Liver (tissue), 9 donors: Measurements from ENCODE around the gene KLHL9. TPM values are rescaled to one million over a fixed set of nuclear protein-coding genes. Genes with fewer than 3 reads are reported as not detected.

ENCODE experiments used
- DNase-seq: peaks from one replicate; pipeline ENCODE4 v3.0.0-alpha.2; 2017; ENCODE audit warnings: low spot score
- H3K27ac ChIP-seq, 2 donors: one replicate each; pipeline ENCODE4 v1.7.0; 2013; ENCODE audit warnings: inconsistent platforms in 2 of 2, low read length in 2 of 2, control low read depth in 1 of 2, low read depth in 1 of 2, mild to moderate bottlenecking in 1 of 2
- H3K27me3 ChIP-seq, 4 donors: one replicate each; pipeline versions ENCODE4 v1.6.1 to v1.7.0; 2013; ENCODE audit warnings: low read length in 3 of 4, inconsistent platforms in 1 of 4, mild to moderate bottlenecking in 1 of 4, moderate library complexity in 1 of 4; ENCODE audit not compliant: control insufficient read depth in 4 of 4, insufficient read depth in 4 of 4
- H3K36me3 ChIP-seq, 4 donors: one replicate each; pipeline versions ENCODE4 v1.6.1 to v1.7.0; 2013; ENCODE audit warnings: low read length in 3 of 4, mild to moderate bottlenecking in 3 of 4, low read depth in 1 of 4, moderate library complexity in 1 of 4; ENCODE audit not compliant: control insufficient read depth in 4 of 4, insufficient read depth in 3 of 4
- H3K4me1 ChIP-seq, 4 donors: one replicate each; pipeline versions ENCODE4 v1.6.1 to v1.7.0; 2013; ENCODE audit warnings: low read length in 3 of 4, mild to moderate bottlenecking in 3 of 4, moderate library complexity in 1 of 4; ENCODE audit not compliant: control insufficient read depth in 4 of 4, insufficient read depth in 4 of 4
- H3K4me3 ChIP-seq, 3 donors: one replicate each; pipeline versions ENCODE4 v1.6.1 to v1.7.0; 2013; ENCODE audit warnings: low read length in 3 of 3, control low read depth in 1 of 3, low read depth in 1 of 3, mild to moderate bottlenecking in 1 of 3
- H3K9ac ChIP-seq, 2 donors: one replicate each; pipeline ENCODE4 v1.7.0; 2013; ENCODE audit warnings: low read length in 2 of 2, mild to moderate bottlenecking in 2 of 2, moderate library complexity in 2 of 2, control low read depth in 1 of 2, low read depth in 1 of 2
- H3K9me3 ChIP-seq, 4 donors: one replicate each; pipeline versions ENCODE4 v1.6.1 to v1.7.0; 2013; ENCODE audit warnings: low read length in 3 of 4; ENCODE audit not compliant: control insufficient read depth in 4 of 4
- EGR1 ChIP-seq, 2 donors: IDR thresholded peaks; 2 replicates each; pipeline ENCODE4 v1.6.1; 2016 to 2018; ENCODE audit warnings: antibody characterized with exemption in 2 of 2, low read depth in 2 of 2
- FOXA1 ChIP-seq: IDR thresholded peaks from 2 replicates; pipeline ENCODE4 v1.6.1; 2016; ENCODE audit warnings: antibody characterized with exemption
- FOXA2 ChIP-seq: IDR thresholded peaks from 2 replicates; pipeline ENCODE4 v1.6.1; 2016; ENCODE audit warnings: antibody characterized with exemption
- GABPA ChIP-seq, 2 donors: IDR thresholded peaks in 1 of 2; conservative IDR thresholded peaks in 1 of 2; 2 replicates each; pipeline ENCODE4 v1.6.1; 2016; ENCODE audit warnings: antibody characterized with exemption in 2 of 2, mild to moderate bottlenecking in 1 of 2, moderate library complexity in 1 of 2
- HNF4A ChIP-seq, 2 donors: conservative IDR thresholded peaks; 2 replicates each; pipeline ENCODE4 v1.6.1; 2016; ENCODE audit warnings: antibody characterized with exemption in 2 of 2, mild to moderate bottlenecking in 2 of 2
- HNF4G ChIP-seq: IDR thresholded peaks from 2 replicates; pipeline ENCODE4 v1.6.1; 2016; ENCODE audit warnings: antibody characterized with exemption
- JUND ChIP-seq, 2 donors: IDR thresholded peaks; 2 replicates each; pipeline ENCODE4 v1.6.1; 2016; ENCODE audit warnings: antibody characterized with exemption in 2 of 2
- NR2F2 ChIP-seq: IDR thresholded peaks from 2 replicates; pipeline ENCODE4 v1.6.1; 2016; ENCODE audit warnings: antibody characterized with exemption
- RAD21 ChIP-seq, 2 donors: IDR thresholded peaks; 2 replicates each; pipeline ENCODE4 v1.6.1; 2016; ENCODE audit warnings: antibody characterized with exemption in 2 of 2, mild to moderate bottlenecking in 2 of 2
- SP1 ChIP-seq: IDR thresholded peaks from 2 replicates; pipeline ENCODE4 v1.6.1; 2018; ENCODE audit warnings: antibody characterized with exemption, mild to moderate bottlenecking
- TAF1 ChIP-seq: conservative IDR thresholded peaks from 2 replicates; pipeline ENCODE4 v1.6.1; 2016; ENCODE audit warnings: antibody characterized with exemption, mild to moderate bottlenecking
- YY1 ChIP-seq: IDR thresholded peaks from 2 replicates; pipeline ENCODE4 v1.6.1; 2016; ENCODE audit warnings: antibody characterized with exemption, mild to moderate bottlenecking
- WGBS: extraction: QIAGEN DNeasy Blood & Tissue Kit; methylation state at CpG from one replicate; pipeline ENCODE4 v1.1.7; 2013; 5-methylcytosine and 5-hydroxymethylcytosine counted together
- polyA plus RNA-seq, 2 donors: library from polyadenylated mRNA; stranded (reverse) in 1 of 2; unstranded in 1 of 2; fragments of 200-250 nt in 1 of 2; fragments of >200 nt in 1 of 2; fragmentation: Nextera tagmentation in 1 of 2; extraction: Ambion mirVana in 1 of 2; gene quantifications; one replicate each; pipeline versions ENCODE4 v1.2.1 to v1.2.3, GENCODE V29; 2013 to 2015
- total RNA-seq, 2 donors: library from RNA; depleted of rRNA; stranded (reverse); fragments of >200 nt; gene quantifications; one replicate each; pipeline ENCODE4 v1.2.3, GENCODE V29; 2014
- TF ChIP-seq, protein P1 (sequence below): IDR thresholded peaks from 2 replicates; pipeline ENCODE4 v1.6.1; 2016; ENCODE audit warnings: antibody characterized with exemption
- TF ChIP-seq, protein P2 (sequence below): IDR thresholded peaks from 2 replicates; pipeline ENCODE4 v1.6.1; 2016; ENCODE audit warnings: antibody characterized with exemption, mild to moderate bottlenecking
- TF ChIP-seq, protein P3 (sequence below): IDR thresholded peaks from 2 replicates; pipeline ENCODE4 v1.6.1; 2016; ENCODE audit warnings: antibody characterized with exemption
- TF ChIP-seq, protein P4 (sequence below): IDR thresholded peaks from 2 replicates; pipeline ENCODE4 v1.6.1; 2016; ENCODE audit warnings: antibody characterized with exemption
- TF ChIP-seq, protein P5 (sequence below): fragments of 150-350 bp; IDR thresholded peaks from 2 replicates; pipeline ENCODE4 v1.5.1; 2017; ENCODE audit warnings: improper control_type of control experiment, low read depth, low read length; ENCODE audit not compliant: missing input control
- donor health status: healthy.
- donor health status: healthy.
- donor health status: healthy.
- donor health status: healthy.
- donor health status: healthy.

KLHL9 gene
- total and polyA plus RNA-seq, 4 donors = 5.6 to 14.5 (median 9.8) TPM

DNA sequence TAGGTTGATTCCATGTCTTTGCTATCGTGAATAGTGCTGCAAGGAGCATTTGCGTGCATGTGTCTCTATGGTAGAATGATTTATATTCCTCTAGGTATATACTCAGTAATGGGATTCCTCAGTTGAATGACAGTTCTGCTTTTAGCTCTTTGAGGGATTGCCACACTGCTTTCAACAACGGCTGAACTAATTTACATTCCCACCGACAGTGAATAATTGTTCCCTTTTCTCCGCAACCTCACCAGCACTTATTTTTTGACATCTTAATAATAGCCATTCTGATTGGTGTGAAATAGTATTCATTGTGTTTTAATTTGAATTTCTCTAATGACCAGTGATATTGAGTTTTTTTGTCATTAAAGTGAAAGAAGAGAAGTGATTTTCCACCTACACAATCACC, 48.5 kb downstream of the KLHL9 start (continued):
- TF ChIP-seq RAD21 (IDR thresholded peaks at IDR 0.05) (no peak), JUND (IDR thresholded peaks at IDR 0.05) (no peak), SP1 (no peak)
- TF ChIP-seq, protein P1, sequence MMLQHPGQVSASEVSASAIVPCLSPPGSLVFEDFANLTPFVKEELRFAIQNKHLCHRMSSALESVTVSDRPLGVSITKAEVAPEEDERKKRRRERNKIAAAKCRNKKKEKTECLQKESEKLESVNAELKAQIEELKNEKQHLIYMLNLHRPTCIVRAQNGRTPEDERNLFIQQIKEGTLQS = no peak

DNA sequence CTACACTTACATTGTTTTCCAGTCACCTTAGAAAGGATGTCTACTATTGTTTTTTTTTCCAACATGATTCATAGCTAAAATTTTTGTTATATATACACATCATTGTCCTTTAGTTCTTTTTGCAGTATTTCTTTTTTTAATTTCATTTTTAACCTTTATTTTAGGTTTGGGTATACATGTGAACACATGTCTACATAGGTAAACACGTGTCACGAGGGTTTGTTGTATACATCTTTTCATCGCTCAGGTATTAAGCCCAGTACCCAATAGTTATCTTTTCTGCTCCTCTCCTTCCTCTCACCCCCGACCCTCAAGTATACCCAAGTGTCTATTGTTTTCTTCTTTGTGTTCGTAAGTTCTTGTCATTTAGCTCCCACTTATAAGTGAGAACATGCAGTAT, 49.1 kb downstream of the KLHL9 start:
- TF ChIP-seq, protein P2, sequence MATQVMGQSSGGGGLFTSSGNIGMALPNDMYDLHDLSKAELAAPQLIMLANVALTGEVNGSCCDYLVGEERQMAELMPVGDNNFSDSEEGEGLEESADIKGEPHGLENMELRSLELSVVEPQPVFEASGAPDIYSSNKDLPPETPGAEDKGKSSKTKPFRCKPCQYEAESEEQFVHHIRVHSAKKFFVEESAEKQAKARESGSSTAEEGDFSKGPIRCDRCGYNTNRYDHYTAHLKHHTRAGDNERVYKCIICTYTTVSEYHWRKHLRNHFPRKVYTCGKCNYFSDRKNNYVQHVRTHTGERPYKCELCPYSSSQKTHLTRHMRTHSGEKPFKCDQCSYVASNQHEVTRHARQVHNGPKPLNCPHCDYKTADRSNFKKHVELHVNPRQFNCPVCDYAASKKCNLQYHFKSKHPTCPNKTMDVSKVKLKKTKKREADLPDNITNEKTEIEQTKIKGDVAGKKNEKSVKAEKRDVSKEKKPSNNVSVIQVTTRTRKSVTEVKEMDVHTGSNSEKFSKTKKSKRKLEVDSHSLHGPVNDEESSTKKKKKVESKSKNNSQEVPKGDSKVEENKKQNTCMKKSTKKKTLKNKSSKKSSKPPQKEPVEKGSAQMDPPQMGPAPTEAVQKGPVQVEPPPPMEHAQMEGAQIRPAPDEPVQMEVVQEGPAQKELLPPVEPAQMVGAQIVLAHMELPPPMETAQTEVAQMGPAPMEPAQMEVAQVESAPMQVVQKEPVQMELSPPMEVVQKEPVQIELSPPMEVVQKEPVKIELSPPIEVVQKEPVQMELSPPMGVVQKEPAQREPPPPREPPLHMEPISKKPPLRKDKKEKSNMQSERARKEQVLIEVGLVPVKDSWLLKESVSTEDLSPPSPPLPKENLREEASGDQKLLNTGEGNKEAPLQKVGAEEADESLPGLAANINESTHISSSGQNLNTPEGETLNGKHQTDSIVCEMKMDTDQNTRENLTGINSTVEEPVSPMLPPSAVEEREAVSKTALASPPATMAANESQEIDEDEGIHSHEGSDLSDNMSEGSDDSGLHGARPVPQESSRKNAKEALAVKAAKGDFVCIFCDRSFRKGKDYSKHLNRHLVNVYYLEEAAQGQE = no peak
- TF ChIP-seq, protein P3, sequence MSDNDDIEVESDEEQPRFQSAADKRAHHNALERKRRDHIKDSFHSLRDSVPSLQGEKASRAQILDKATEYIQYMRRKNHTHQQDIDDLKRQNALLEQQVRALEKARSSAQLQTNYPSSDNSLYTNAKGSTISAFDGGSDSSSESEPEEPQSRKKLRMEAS = no peak
- TF ChIP-seq HNF4A (conservative IDR thresholded peaks at IDR 0.05) (no peak), JUND (IDR thresholded peaks at IDR 0.05) (no peak), GABPA (IDR thresholded peaks at IDR 0.05 in 1 of 2, conservative IDR thresholded peaks at IDR 0.05 in 1 of 2) (no peak), RAD21 (IDR thresholded peaks at IDR 0.05) (no peak), FOXA1 (no peak)
- H3K4me1 ChIP-seq = no peaks in the 10 kb centered on the region
- H3K27ac ChIP-seq = no peak overlapping the region
- DNase-seq = no peak
- no peak overlapping the region for H3K9ac ChIP-seq
- H3K27me3 ChIP-seq = peaks cover 0 to 3% (median 0%) of the 10 kb centered on the region in 4 donors
- no peak overlapping the region for H3K4me3 ChIP-seq
- WGBS = 85% methylated on average over 5 of the region's 5 CpGs
- no peaks in the 10 kb centered on the region for H3K9me3 ChIP-seq
- H3K36me3 ChIP-seq = no peaks in the 10 kb centered on the region

DNA sequence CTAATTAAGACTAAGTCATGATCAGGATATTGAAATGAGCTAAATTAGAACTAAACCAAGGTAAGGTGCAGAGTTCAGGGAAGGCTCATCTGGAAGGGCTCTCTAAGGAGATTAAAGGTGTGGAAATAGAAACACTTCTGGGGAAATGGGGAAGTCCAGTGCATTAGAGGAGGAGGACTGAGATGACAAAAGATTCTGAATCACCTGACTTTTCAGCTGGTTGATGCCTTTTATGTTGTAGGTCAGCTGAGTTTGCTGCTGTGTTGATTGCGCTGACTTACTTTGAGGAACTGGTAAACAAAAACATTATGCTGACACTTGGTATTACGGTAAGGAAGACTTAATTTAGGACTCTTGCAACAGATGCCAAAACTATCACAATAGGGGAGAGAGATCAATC, 53.9 kb downstream of the KLHL9 start:
- H3K27me3 ChIP-seq = no peaks in the 10 kb centered on the region
- H3K27ac ChIP-seq = no peak overlapping the region
- H3K36me3 ChIP-seq = no peaks in the 10 kb centered on the region
- no peaks in the 10 kb centered on the region for H3K4me1 ChIP-seq
- TF ChIP-seq HNF4A (conservative IDR thresholded peaks at IDR 0.05) (no peak), JUND (IDR thresholded peaks at IDR 0.05) (no peak), SP1 (no peak), NR2F2 (no peak), EGR1 (IDR thresholded peaks at IDR 0.05; ENCODE audit: low read depth in 2 of 2) (no peak), FOXA1 (no peak), TAF1 (no peak), GABPA (IDR thresholded peaks at IDR 0.05 in 1 of 2, conservative IDR thresholded peaks at IDR 0.05 in 1 of 2) (no peak), FOXA2 (no peak), YY1 (no peak), HNF4G (no peak), RAD21 (IDR thresholded peaks at IDR 0.05) (no peak)
- TF ChIP-seq, protein P2 = no peak
- TF ChIP-seq, protein P4, sequence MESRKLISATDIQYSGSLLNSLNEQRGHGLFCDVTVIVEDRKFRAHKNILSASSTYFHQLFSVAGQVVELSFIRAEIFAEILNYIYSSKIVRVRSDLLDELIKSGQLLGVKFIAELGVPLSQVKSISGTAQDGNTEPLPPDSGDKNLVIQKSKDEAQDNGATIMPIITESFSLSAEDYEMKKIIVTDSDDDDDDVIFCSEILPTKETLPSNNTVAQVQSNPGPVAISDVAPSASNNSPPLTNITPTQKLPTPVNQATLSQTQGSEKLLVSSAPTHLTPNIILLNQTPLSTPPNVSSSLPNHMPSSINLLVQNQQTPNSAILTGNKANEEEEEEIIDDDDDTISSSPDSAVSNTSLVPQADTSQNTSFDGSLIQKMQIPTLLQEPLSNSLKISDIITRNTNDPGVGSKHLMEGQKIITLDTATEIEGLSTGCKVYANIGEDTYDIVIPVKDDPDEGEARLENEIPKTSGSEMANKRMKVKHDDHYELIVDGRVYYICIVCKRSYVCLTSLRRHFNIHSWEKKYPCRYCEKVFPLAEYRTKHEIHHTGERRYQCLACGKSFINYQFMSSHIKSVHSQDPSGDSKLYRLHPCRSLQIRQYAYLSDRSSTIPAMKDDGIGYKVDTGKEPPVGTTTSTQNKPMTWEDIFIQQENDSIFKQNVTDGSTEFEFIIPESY = no peak
- TF ChIP-seq, protein P1 = no peak
- TF ChIP-seq, protein P5, sequence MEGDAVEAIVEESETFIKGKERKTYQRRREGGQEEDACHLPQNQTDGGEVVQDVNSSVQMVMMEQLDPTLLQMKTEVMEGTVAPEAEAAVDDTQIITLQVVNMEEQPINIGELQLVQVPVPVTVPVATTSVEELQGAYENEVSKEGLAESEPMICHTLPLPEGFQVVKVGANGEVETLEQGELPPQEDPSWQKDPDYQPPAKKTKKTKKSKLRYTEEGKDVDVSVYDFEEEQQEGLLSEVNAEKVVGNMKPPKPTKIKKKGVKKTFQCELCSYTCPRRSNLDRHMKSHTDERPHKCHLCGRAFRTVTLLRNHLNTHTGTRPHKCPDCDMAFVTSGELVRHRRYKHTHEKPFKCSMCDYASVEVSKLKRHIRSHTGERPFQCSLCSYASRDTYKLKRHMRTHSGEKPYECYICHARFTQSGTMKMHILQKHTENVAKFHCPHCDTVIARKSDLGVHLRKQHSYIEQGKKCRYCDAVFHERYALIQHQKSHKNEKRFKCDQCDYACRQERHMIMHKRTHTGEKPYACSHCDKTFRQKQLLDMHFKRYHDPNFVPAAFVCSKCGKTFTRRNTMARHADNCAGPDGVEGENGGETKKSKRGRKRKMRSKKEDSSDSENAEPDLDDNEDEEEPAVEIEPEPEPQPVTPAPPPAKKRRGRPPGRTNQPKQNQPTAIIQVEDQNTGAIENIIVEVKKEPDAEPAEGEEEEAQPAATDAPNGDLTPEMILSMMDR = no peak
- no peaks in the 10 kb centered on the region for H3K9me3 ChIP-seq
- DNase-seq = no peak
- WGBS = 73% methylated on average over 2 of the region's 2 CpGs
- H3K9ac ChIP-seq = no peak overlapping the region
- no peak overlapping the region for H3K4me3 ChIP-seq
